Endothelial cell of umbilical vein (primary cell): ENCODE results near the gene TNNI3K.

ENCODE experiments used
- CTCF ChIP-seq, 2 donors: IDR thresholded peaks; 1 replicate in 1 of 2; 2 replicates in 1 of 2; pipeline ENCODE4 v1.5.1; 2011; ENCODE audit warnings: low read length in 2 of 2, mild to moderate bottlenecking in 2 of 2, moderate library complexity in 2 of 2, control low read depth in 1 of 2, inconsistent platforms in 1 of 2, low read depth in 1 of 2; ENCODE audit not compliant: insufficient read depth in 1 of 2; ENCODE audit errors: extremely low read depth in 1 of 2
- EZH2 ChIP-seq: IDR thresholded peaks from 2 replicates; pipeline ENCODE4 v1.6.1; 2012; ENCODE audit warnings: borderline replicate concordance, low read depth, mild to moderate bottlenecking, moderate library complexity, low read length, inconsistent platforms; ENCODE audit not compliant: severe bottlenecking
- GATA2 ChIP-seq: IDR thresholded peaks from 2 replicates; pipeline ENCODE4 v1.7.0; 2011; ENCODE audit warnings: low read depth, mild to moderate bottlenecking, moderate library complexity, mixed read lengths, low read length; ENCODE audit not compliant: insufficient read length, insufficient read depth
- JUN ChIP-seq: IDR thresholded peaks from 2 replicates; pipeline ENCODE4 v1.6.1; 2011; ENCODE audit warnings: borderline replicate concordance, low read depth; ENCODE audit not compliant: insufficient read length, insufficient read depth
- MAX ChIP-seq: IDR thresholded peaks from 2 replicates; pipeline ENCODE4 v1.6.1; 2011; ENCODE audit not compliant: insufficient read depth, insufficient read length
- POLR2A ChIP-seq: IDR thresholded peaks from 2 replicates; pipeline ENCODE4 v1.6.1; 2012; ENCODE audit warnings: low read depth, mild to moderate bottlenecking, control low read depth, low read length
- POLR2AphosphoS5 ChIP-seq: IDR thresholded peaks from 2 replicates; pipeline ENCODE4 v1.6.1; 2012; ENCODE audit warnings: low read depth, mild to moderate bottlenecking, control low read depth, low read length, moderate library complexity; ENCODE audit not compliant: insufficient read depth

- TF ChIP-seq CTCF (IDR thresholded peaks at IDR 0.05; ENCODE audit: extremely low read depth in 1 of 2, insufficient read depth in 1 of 2, low read depth in 1 of 2, low read length in 2 of 2) (no peak), POLR2A (no peak), EZH2 (no peak), POLR2AphosphoS5 (no peak), MAX (no peak), GATA2 (no peak), JUN (no peak)
Observed at GRCh38 chr1:74392186-74392585, 157.0 kb downstream of the TNNI3K start.
